GM21786 (cell line): Measurements from ENCODE around the gene TBC1D24.

Experiments
- ATAC-seq: cut with Tn5 transposase; IDR thresholded peaks from one replicate; pipeline ENCODE4 v1.9.1; 2021; ENCODE audit not compliant: unreplicated experiment

TBC1D24 gene

DNA sequence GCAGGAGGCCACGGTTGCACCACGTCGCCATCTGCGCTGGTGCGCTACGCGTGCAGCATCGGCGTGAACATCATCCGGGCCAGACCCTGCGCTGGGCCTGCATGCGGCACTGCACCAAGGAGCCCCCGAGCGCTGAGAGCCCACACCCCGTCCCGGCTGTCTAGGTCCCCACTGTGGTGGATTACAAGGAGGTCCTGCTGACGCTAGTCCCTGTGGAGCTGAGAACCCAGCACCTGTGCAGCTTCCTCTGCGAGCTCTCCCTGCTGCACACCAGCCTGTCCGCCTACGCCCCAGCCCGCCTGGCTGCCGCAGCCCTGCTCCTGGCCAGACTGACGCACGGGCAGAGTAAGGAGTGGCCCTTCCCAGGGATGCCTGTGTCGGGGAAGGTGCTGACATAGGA is 25.8 kb upstream of the TBC1D24 start:
- ATAC-seq, result no peak

DNA sequence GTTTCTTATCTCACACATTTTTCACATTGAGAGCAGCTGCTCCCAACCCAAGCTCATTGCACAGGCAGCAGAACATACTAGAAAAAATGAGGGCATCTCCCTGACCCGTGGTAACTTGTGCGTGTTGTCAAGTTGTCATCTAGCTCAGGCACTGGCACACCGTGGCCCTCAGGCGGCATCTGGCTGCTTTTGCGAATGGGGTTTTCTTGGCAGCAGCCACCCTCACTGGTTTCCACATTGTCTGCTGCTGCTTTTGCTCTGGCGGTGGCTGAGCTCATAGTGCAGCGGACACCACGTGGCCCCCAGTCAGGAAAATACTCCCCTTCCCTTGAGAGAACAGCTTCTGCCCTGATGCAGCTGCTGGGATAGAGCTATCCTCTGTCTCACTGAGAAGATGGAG is 24.4 kb upstream of the TBC1D24 start:
- ATAC-seq, result no peak

DNA sequence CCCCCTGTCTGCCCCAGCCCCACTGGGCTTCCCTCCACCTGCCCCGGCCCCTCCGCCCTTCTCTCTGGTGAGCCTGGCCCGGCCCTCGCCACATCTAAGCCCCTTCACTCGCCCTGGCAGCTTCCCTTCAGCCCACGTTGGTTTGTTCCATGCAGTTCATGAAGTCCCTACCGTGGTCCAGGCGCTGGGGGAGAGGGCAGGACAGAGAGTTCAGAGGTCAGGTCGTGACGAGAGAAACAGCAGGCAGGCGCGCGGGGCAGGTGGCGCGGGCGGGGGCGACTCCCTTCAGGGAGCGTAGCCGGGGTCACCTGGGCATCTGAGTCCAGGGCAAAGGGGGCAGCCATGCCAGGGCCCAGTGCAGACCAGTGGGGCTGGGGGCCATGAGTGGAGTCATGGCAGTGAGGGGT is 23.9 kb upstream of the TBC1D24 start:
- no peak for ATAC-seq

DNA sequence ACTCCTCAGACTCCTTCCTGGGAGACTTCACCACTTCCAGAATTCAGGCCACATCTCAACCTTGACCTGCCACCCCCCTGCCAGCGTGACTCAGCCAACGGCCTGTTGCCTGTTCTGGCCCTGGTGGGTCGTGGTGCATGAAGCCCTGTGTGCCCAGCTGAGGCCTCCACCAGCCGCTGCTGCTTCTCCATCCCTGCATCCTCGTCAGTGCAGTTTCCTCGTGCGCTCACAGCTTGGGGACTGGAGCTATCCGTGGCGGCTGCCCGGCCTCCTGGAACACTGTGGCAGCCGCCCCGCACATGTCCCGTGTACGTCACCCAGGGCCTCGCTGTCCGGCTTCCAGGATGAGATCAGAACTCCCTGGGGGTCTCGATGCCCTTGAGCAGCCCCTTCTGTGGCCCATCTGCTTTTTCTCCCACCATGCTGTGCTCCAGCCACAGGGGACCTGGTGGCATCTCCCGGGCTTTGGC is 23.0 kb upstream of the TBC1D24 start:
- ATAC-seq, result no peak

DNA sequence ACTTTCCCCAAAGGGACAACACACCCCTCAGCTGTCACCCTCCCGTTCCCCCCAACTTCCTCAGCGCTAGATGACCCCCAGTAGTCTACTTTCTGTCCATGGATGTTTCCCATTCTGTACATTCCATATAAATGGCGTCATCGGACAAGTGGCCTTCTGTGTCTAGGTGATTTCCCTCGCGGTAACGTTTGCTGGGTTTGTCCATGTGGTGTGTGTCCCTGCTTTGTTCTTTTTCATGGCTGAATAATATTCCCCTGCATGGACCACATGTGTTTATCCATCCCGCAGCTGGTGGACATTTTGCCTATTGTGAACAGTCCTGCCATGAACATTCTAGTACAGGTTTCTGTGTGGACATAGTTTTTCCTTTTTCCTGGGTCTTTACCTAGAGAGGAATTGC is 22.3 kb upstream of the TBC1D24 start:
- no peak for ATAC-seq

DNA sequence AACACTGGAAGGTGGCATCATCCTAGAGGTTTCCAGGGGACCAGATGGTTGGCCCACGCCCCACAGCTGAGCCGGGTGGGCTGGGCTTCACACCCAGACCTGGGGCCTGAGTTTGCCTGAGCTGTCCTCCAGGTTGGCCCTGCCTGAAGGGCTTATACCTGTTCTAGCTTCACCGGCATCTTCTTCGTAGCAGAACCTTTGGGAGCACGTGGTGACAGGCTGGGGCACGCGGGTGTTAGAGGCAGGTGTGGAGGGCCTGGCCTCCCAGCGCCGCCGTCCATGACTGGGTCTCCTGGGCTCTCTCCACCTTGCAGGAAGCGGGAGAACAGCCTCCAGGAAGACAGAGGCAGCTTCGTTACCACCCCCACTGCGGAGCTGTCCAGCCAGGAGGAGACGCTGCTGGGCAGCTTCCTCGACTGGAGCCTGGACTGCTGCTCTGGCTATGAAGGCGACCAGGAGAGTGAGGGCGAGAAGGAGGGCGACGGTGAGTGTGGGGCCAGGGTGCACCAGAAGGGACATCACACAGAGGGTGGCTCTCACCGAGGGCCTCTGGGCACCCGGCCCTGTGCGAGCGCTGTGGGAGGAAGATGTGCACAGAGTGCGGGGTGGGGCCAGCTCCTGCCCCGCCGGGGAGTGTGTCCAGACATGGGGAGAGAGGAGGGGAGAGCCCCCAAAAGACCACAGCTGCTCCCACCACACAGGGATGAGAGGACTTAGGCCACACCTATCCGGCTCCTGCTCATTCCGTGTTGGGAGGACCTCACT is 19.7 kb upstream of the TBC1D24 start:
- ATAC-seq, result no peak

DNA sequence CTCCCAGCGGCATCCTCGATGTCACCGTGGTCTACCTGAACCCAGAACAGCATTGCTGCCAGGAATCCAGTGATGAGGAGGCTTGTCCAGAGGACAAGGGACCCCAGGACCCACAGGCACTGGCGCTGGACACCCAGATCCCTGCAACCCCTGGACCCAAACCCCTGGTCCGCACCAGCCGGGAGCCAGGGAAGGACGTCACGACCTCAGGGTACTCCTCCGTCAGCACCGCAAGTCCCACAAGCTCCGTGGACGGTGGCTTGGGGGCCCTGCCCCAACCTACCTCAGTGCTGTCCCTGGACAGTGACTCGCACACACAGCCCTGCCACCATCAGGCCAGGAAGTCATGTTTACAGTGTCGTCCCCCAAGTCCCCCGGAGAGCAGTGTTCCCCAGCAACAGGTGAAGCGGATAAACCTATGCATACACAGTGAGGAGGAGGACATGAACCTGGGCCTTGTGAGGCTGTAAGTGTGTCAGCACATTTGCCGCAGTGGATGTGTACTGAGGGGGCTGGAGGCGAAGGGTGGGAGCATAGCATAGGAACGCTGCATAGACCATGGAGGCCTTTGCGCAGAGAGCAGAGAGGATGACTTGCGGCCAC is 18.3 kb upstream of the TBC1D24 start:
- no peak for ATAC-seq

DNA sequence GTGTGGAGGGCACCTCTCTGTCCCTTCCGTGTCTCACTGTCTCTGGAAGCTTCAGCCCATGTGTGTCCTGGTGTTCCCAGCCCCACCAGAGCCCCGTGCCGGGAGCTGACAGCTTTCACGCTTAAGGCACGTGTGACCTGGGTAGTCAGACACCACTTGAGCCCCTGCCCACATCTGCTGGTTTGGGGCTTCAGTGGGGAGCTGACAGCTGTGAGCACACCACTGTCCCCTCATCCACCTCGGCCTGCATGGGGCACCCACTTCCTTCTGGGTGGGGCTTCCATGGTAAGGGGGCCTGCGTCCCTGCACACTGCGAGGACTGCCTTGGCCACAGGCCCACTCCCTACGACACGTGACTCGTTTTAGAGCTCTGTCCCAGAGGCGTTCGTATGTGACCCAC is 17.7 kb upstream of the TBC1D24 start:
- no peak for ATAC-seq

DNA sequence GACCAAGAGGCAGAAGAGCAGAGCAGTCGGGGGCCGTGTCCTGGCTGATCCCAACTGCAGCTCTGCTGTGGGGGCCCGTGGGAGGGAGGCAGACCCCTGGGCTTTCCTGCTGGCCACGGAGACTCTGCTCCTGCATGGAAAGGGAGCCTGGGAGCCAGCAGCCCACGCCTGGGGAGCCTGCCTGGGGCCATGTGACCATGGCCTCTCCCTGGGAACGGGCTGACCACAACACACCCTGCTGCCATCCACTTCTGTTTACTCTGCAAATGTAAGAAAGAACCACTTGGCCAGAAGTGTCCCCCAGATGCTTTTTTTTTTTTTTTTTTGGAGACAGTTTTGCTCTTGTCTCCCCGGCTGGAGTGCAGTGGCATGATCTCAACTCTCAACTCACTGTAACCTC is 17.0 kb upstream of the TBC1D24 start:
- ATAC-seq, result no peak

DNA sequence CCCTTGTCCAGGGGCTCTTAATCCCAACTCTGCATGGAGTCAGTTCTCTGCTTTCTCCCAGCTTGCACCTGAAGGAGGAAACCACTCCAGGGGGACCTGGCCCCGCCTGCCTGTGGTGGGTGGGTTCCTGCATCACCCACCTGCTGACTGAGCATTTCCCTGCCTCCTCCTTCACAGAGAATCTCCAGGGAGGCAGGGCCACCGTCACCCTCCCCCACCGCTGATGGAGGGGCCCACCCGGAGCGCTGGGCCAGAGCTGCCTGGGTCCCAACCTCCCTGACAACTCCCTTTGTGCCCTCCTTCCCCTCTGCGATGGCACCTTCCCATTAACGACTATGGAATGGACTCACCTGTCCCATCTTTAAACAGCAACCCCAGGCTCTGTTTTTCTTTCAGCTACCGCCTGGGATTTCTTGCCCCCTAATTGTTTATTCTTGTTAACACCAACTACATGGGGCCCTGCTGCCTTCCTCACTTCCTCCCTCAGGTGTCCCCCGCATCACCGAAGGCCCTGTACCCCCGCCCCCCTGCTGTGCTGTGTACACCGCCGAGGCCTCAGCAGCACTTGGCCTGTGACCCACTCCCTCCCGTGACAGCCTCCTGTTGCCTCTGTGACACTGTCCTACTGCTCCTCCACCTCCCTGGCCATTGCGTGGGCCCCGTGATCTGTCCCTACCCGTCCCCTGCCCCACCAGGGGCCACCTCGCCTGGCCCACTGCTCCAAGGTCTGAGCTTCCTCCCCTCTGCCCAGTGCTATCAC is 15.9 kb upstream of the TBC1D24 start:
- no peak for ATAC-seq

DNA sequence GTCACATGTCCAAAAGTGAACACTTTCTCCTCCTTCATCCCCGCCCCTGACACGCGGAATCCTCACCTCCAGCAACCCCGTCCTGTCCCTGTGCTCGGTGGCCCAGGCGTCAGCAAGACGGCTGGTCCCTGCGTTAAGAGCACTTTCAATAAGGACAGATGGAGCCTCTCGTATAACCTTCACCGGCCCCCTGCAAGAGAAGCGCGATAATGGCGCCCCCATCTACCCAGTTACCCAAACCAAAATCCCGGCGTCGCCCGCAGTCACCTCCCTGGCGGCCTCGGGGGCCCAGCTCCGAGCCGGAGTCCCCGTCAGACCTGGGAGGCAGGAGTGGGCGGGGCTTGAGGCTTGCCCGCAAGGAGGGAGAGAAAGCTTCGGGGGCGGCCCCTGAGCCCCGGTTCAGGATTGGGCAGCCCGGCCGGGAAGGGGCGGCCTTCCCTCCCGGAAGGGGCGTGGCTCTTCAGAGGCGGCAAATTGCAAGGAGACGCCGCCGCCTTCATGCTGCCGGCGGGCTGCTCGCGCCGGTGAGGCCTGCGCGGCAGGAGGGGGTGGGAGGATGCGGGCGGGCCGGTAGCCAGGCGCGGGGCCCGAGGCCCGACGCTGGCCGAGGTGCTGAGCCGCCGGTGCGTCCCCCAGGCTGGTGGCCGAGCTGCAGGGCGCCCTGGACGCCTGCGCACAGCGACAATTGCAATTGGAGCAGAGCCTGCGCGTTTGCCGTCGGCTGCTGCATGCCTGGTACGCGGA is 15.1 kb upstream of the TBC1D24 start, which contains the start of gene TEDC2:
TEDC2 (plus strand) TSS at position 463 of the 744 bp plus-strand sequence; CDS start at position 499, 36 bp downstream.
- peak; percentile 90 for ATAC-seq

DNA sequence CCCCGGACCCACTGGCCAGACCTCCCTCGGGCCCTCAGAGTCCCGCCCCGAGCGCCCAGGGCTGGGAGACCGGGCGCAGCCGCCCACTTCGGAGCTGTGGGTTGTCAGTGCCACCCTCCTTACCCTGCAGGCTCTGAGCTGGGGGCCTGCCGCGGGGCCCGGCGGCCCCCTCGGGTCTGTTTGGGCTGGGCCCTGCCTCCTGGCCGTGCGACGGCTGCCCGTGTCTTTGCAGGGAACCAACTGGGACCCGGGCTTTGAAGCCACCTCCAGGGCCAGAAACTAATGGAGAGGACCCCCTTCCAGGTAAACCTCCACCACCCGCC is 14.6 kb upstream of the TBC1D24 start:
- ATAC-seq, result no peak

DNA sequence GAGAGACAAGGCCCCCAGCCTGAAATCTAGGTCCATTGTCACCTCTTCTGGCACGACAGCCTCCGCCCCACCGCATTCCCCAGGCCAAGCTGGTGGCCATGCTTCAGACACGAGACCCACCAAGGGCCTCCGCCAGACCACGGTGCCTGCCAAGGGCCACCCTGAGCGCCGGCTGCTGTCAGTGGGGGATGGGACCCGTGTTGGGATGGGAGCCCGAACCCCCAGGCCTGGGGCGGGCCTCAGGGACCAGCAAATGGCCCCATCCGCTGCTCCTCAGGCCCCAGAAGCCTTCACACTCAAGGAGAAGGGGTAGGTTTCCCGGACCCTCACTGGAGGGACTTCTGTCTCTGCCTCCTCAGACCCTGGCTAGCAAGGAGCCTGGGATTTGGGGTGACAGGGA is 14.0 kb upstream of the TBC1D24 start:
- ATAC-seq, result no peak

DNA sequence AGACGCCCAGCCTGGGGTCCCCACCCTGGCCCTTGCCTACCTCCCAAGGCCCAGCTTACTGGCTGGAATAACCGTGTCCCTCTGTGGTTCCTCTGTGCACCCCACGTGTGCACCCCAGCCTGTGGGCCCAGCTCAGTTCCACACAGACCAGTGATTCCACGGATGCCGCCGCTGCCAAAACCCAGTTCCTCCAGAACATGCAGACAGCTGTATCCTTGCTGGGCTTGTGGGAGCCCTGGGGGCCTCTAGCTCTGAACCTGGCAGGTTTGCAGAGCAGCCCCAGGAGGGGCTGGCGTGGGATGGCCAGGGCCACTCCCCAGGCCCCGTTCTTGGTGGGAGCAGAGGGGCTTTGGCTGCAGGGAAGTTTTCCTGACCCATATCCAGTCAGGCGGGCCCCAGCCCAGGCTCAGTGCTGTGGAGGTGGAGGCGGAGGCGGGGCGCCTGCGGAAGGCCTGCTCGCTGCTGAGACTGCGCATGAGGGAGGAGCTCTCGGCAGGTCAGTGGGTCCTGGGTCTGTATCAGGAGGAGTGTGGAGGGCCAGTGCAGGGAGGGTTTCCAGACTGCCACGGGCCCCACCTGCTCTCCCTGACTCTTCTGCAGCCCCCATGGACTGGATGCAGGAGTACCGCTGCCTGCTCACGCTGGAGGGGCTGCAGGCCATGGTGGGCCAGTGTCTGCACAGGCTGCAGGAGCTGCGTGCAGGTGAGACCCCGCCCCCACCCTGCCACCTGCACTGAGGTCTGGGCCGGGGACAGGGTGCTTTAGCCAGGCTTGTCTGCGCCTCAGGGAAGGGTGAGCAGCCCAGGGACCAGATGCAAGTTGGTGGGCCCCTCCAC is 12.7 kb upstream of the TBC1D24 start:
- no peak for ATAC-seq

DNA sequence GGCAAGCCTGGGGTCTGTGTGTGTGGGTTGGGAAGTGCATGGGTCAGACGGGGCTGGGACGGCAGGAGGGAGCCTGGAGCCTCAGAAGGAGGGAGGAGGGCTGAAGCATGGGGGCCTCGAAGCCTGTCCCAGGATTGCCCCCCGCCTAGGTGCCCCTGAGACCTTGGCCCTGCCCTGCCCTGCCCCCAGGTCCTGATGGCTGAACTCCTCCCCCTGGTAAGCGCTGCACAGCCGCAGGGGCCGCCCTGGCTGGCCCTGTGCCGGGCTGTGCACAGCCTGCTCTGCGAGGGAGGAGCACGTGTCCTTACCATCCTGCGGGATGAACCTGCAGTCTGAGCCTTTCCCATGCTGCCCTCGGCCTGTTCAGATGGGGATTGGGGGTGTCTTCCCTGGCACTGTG is 10.6 kb upstream of the TBC1D24 start:
- no peak for ATAC-seq

DNA sequence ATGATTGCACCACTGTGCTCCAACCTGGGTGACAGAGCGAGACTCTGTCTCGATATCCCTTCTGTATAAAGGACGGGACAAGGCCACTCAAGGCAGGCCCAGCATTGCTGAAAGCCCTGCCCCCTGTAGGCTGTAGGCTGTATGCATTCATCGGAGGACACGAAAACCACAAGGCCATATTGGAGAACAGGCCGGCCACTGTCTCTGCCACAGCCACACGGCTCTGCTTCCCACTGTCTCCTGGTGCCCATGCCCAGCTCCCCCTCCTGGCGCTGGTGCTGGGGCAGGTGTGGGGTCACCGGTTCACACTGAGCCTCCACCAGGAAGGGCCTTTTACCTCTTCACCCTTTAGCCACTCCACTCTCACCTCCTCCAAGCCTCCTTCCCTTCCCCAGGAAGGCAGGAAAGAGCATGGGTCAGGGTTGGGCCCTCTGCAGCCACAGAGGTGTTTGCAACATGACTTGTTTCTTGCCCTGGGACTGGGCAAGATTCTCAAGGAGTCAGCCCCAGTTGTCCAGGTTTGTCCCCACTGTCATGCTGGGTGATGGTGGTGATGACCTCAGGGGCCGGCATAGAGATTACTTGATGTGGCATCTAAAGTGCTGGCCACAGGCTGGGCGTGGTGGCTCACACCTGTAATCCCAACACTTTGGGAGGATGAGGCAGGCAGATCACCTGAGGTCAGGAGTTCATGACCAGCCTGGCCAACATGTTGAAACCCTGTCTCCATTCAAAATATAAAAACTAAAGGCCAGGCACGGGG is 9.1 kb upstream of the TBC1D24 start:
- ATAC-seq, result no peak

DNA sequence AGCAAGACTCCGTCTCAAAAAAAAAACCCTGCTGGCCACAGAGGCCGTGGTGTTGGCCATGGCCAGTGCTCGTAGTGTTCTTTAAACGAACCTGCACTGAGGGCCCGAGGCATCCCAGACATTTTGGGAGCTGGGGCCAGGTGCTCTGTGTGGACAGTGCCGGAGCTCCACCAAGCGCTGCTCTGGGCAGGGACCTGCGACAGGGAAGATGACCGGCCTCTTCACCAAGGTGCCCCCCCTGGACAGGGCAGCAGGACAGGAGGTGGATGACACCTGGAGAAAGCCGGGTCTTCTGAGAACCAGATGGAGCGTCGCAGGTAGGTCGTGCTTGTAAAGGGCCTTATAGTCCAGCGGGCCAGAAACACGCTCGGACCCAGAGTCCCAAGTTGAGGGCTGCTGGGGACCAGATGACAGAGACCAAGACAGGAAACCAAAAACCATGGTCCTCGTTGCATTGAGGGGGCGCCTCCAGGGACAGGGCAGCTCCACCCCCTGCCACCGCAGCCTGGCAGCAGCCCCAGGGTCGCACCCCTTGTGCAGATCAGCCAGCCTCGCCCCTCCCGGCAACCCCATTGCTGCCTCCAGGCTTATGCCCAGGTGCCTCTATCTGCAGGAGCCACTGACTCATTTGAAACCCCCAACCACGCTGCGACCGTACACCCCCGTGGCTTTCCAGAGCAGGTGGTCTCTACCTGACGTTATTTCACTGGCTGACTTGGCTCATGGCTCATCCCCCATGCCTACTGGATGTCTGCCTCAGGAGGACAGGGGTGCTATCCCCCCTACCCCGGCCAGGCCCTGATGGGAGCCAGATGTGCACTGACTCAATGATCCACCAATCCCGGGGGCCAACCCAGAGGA is 8.0 kb upstream of the TBC1D24 start:
- ATAC-seq, result no peak

DNA sequence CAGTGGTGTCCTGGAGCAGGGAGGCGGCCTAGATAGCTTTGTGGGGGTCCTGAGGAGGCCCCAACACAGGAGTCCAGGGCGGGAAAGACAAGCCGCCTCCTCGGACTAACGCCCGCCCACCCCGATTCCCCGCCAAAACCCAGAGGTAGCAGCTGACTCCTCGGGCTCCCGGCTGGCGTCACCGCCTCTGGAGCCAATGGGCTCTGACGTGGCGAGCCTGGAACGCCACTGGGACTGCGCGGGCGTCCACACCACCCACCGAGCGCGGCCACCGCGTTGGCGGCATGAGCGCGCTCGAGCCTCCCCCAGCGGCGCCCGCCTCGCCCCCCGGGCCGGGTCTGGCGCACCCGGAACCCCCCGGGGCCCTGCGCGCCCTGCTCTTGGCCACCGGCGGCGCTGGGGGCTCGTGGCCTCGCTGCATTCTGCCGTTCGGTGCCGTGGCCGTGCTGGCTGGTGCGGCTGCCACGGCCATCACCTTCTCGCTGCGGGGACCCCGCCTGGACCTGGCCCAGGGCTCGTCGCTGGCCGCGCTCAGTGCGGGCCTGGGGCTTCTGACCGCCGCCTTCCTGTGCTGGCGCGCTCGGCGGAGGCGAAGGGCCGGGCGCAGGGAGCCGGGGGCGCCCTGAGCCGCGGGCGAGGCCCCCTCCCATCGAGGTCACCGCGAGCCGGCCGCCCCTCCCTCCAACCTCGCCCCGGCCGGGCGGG is 7.2 kb upstream of the TBC1D24 start:
- ATAC-seq, result no peak
